Fibroblast of lung (primary cell): Measurements from ENCODE around the gene PHLDA2.

Experiments
- CTCF ChIP-seq, 2 donors: IDR thresholded peaks in 1 of 2; conservative IDR thresholded peaks in 1 of 2; 1 replicate in 1 of 2; 2 replicates in 1 of 2; pipeline ENCODE4 v1.5.1; 2011 to 2012; ENCODE audit warnings: low read length in 2 of 2, control low read depth in 1 of 2, inconsistent platforms in 1 of 2, low read depth in 1 of 2, mild to moderate bottlenecking in 1 of 2
- EZH2 ChIP-seq: IDR thresholded peaks from 2 replicates; pipeline ENCODE4 v1.5.1; 2012; ENCODE audit warnings: low read length, control low read depth, mild to moderate bottlenecking; ENCODE audit errors: missing control alignments

DNA sequence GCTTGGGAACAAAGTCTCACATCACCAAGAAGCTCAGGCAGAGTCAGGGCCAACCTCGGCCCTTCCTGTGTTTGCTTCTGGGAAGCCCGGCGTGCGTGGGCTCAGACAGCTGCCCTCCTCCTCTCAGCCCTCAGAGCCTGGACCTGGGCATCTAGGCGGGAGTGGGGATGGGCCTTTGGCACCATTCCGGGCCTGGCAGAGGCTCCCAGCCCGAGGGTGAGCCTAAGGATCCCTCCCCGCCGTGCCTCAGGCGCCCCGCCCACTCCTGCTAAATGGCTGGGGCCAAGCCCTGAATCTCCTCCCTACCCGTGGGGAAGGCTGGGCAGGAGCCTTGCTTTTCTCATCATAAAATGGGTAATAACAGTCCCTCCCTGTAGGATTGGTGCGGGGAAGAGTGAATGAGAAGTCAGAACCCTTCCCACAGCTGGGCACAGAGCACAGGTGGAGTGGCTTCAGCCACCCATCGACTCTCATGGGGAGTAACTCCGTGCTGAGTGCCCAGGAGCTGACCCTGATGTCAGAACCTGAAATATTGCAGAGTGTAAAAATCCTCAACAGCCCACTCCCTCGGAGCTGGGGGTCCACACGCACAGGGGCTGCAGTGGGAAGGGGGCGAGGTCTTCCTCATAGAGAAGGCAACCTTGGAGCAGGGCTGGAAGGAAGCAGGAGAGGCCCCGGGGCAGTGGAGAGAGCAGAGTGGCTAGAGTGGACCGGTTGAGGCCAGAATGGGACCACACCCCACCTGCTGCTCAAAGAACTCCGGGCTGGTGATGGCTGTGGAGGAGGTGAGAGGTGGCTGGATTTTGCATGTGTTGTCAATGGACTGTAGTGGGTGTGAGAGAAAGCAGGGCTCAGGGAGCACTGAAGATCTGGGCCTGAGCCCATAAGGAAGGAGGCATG, 24.8 kb downstream of the PHLDA2 start:
- TF ChIP-seq CTCF (conservative IDR thresholded peaks at IDR 0.05 in 1 of 2, IDR thresholded peaks at IDR 0.05 in 1 of 2; ENCODE audit: low read depth in 1 of 2, low read length in 2 of 2) (no peak), EZH2 (no peak)
